Omental fat pad (tissue), 4 donors: Measurements from ENCODE around the gene MEF2A. TPM values are rescaled to one million over a fixed set of nuclear protein-coding genes. Genes with fewer than 3 reads are reported as not detected.

Experiments
- ATAC-seq: fragments of 150-250 bp; one replicate; pipeline ENCODE4 v1.9.1; 2016; ENCODE audit warnings: mild to moderate bottlenecking, moderate library complexity; ENCODE audit not compliant: low FRiP score
- DNase-seq: peaks from one replicate; pipeline ENCODE4 v3.0.0-alpha.2; 2019; ENCODE audit warnings: low spot score
- CTCF ChIP-seq, 3 donors: fragments of 450-650 bp; IDR thresholded peaks; one replicate each; pipeline ENCODE4 v1.5.1; 2016 to 2017; ENCODE audit warnings: antibody characterized with exemption in 3 of 3, mild to moderate bottlenecking in 3 of 3, moderate library complexity in 2 of 3
- total RNA-seq, 4 donors: library from RNA; depleted of rRNA; stranded (reverse); fragments of >200 nt; gene quantifications; one replicate each; pipeline ENCODE4 v1.1.0, GENCODE V29; 2016

MEF2A gene
- total RNA-seq, 4 donors from 2014 or later = 47.8 to 74.4 (median 54.0) TPM

- ATAC-seq = no peak
- no peak for TF ChIP-seq CTCF (IDR thresholded peaks at IDR 0.05)
Measured at GRCh38 chr15:99635794-99636193, 70.0 kb downstream of the MEF2A start.

GRCh38 chr15:99644913-99645542 is 79.2 kb downstream of the MEF2A start:
- ATAC-seq (no peak), DNase-seq (no peak)

More at GRCh38 chr15:99635794-99636193, 70.0 kb downstream of the MEF2A start:
- no peak for DNase-seq

GRCh38 chr15:99645543-99645935 is 79.8 kb downstream of the MEF2A start:
- no peak for DNase-seq
- no peak for TF ChIP-seq CTCF (IDR thresholded peaks at IDR 0.05)
- ATAC-seq = no peak

More at GRCh38 chr15:99644913-99645542, 79.2 kb downstream of the MEF2A start:
- no peak for TF ChIP-seq CTCF (IDR thresholded peaks at IDR 0.05)

GRCh38 chr15:99645951-99646350 is 80.2 kb downstream of the MEF2A start:
- no peak for TF ChIP-seq CTCF (IDR thresholded peaks at IDR 0.05)
- ATAC-seq (no peak), DNase-seq (no peak)

GRCh38 chr15:99651023-99651807 is 85.4 kb downstream of the MEF2A start:
- no peak for TF ChIP-seq CTCF (IDR thresholded peaks at IDR 0.05)
- DNase-seq (no peak), ATAC-seq (no peak)

- TF ChIP-seq CTCF (IDR thresholded peaks at IDR 0.05) = no peak
- DNase-seq = no peak
- no peak for ATAC-seq
Measured at GRCh38 chr15:99656205-99656604, 90.4 kb downstream of the MEF2A start.

- DNase-seq = no peak
- no peak for TF ChIP-seq CTCF (IDR thresholded peaks at IDR 0.05)
- no peak for ATAC-seq
Measured at GRCh38 chr15:99657996-99658395, 92.2 kb downstream of the MEF2A start.
